GM19239 (cell line): ENCODE data around the gene RECQL5.
"Not testable (repeated sequence)": the region's sequence is repeated elsewhere in the genome, so short reads cannot be mapped to it uniquely, and the experiment has no call there.

Source experiments
- DNase-seq: peaks from one replicate; pipeline ENCODE4 v3.0.0; 2011; ENCODE audit warnings: low spot score; ENCODE audit not compliant: insufficient read length
- FAIRE-seq: peaks from 2 replicates; lab custom pipeline; 2011; peaks lifted over from hg19 to GRCh38; lab: Jason Lieb, UNC

RECQL5 gene

GRCh38 chr17:75596320-75597087 lies 70.5 kb downstream of the RECQL5 start:
- DNase-seq (no peak), FAIRE-seq (no peak)

- FAIRE-seq, result no peak
- DNase-seq, result no peak
These were observed 71.0 kb downstream of the RECQL5 start for GRCh38 chr17:75595920-75596313.

DNA sequence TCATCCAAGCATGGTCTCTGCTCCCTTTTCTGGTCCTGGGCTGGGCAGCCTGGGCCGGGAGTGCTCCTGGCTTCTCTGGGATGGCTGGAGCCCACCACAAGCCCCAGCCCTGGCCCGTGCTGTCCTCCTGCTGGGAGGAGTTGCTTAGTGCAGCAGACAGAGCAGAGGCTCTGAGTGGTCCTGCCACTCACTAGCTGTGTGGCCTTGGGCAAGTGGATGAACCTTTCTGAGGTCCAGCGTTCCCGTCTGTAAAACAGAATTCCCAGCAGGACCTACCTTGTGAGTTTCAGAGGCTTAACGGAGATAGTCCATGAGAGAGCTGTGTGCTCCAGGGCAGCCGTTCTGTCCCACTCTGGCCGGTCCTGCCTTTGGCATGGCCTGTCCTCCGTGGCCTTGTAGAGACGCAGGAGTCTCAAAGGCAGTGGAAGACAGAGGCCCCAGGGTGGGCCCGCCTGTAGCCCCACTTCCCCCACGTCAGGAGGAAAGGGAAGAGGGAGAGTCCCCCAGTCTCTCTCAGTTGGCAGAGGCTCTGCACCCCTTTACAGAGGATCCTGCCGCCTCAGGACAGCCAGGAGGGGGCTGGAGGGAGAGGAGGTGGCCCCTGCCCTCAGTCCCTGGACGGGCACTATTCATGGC lies 71.6 kb downstream of the RECQL5 start:
- no peak for DNase-seq
- FAIRE-seq, result no peak

GRCh38 chr17:75594499-75595283 lies 72.3 kb downstream of the RECQL5 start:
- no peak for FAIRE-seq
- DNase-seq, result no peak

GRCh38 chr17:75593430-75593829 lies 73.5 kb downstream of the RECQL5 start:
- not testable (repeated sequence) for DNase-seq, FAIRE-seq

GRCh38 chr17:75592348-75593020 lies 74.5 kb downstream of the RECQL5 start:
- FAIRE-seq (no peak), DNase-seq (no peak)

GRCh38 chr17:75591722-75592302 lies 75.1 kb downstream of the RECQL5 start:
- no peak for DNase-seq
- no peak for FAIRE-seq

- FAIRE-seq (no peak), DNase-seq (no peak)
These were observed 75.9 kb downstream of the RECQL5 start for GRCh38 chr17:75590849-75591721.

GRCh38 chr17:75590314-75590761 lies 76.6 kb downstream of the RECQL5 start:
- DNase-seq, result no peak
- FAIRE-seq, result no peak

- DNase-seq, result no peak
- FAIRE-seq, result no peak
These were observed 77.0 kb downstream of the RECQL5 start for GRCh38 chr17:75589919-75590303.

- FAIRE-seq (peak; percentile 88), DNase-seq (peak; percentile 99)
These were observed 77.7 kb downstream of the RECQL5 start for GRCh38 chr17:75589012-75589918.

- DNase-seq (no peak), FAIRE-seq (no peak)
These were observed 78.3 kb downstream of the RECQL5 start for GRCh38 chr17:75588596-75589011.

DNA sequence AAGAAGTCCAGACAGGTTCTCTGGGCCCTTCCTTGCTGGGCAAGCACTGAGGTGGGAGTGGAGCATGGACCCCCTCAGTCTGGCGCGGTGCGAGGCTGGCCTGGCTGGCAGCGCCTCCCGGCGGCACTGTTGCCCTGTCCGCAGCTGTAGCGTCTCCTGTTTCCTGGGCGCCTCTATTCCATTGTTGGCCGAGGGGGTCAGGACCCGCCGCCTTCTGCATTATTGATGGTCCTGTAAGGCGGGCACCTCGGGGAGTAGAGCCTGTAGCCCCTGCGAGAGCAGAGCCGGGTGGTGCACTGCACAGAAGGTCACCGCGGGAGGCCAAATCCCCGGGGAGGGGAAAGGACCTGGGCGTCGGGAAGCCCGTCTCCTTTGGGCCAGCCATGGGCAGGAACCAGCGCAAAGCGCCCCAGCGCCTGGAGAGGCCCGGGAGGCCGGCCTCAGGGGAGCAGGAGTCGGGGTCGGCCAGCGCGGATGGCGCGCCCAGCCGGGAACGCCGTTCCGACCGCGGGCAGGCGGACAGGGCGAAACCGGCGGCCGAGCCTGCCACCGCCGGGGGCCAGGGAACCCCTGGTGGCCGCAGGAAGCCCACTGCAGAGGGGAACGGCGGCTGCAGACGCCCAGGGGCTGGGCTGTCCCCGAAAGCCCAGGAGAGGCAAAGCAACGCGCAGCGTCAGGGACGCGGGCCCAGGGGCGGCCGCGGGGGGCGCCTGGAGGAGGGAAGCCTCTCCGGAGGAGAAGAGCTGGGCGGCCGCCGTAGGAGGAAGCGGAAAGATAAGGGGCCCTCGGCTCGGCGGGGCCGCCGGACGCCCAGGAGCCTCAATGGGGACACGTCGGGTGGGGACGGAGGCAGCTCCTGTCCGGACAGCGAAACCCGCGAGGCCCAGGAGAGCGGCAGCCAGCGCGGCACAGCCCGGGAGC lies 79.0 kb downstream of the RECQL5 start, which contains the start of gene MYO15B:
TSS of gene MYO15B (plus strand) at position 126 of the 921 bp plus-strand sequence. CDS start at position 384, 258 bp downstream.
- FAIRE-seq, result no peak
- DNase-seq, result no peak

- no peak for DNase-seq
- no peak for FAIRE-seq
These were observed 82.1 kb downstream of the RECQL5 start for GRCh38 chr17:75584849-75585175.

GRCh38 chr17:75583197-75583596 lies 83.8 kb downstream of the RECQL5 start:
- not testable (repeated sequence) for FAIRE-seq, DNase-seq

GRCh38 chr17:75581121-75581725 lies 85.7 kb downstream of the RECQL5 start:
- DNase-seq, FAIRE-seq: not testable (repeated sequence)
